Fibroblast of pulmonary artery (primary cell): ENCODE results near the gene CTXND1.

Source experiments
- DNase-seq: peaks from one replicate; pipeline ENCODE4 v3.0.0-alpha.2; 2010; ENCODE audit warnings: low read depth
- H3K4me3 ChIP-seq: replicated peaks from 2 replicates; pipeline ENCODE4 v1.5.1; 2011; ENCODE audit warnings: low read depth, mild to moderate bottlenecking, control low read depth, low read length, moderate library complexity
- CTCF ChIP-seq: IDR thresholded peaks from 2 replicates; pipeline ENCODE4 v1.5.1; 2011; ENCODE audit warnings: mild to moderate bottlenecking, control low read depth, low read length, inconsistent platforms; ENCODE audit errors: missing control alignments

Gene CTXND1

GRCh38 chr15:80246425-80246894, 5.6 kb downstream of the CTXND1 start:
- no peak for DNase-seq
- no peak for TF ChIP-seq CTCF
- no peak overlapping the region for H3K4me3 ChIP-seq

- TF ChIP-seq CTCF, result no peak
- no peak overlapping the region for H3K4me3 ChIP-seq
- no peak for DNase-seq
These were observed 9.2 kb downstream of the CTXND1 start for GRCh38 chr15:80242802-80243201.

DNA sequence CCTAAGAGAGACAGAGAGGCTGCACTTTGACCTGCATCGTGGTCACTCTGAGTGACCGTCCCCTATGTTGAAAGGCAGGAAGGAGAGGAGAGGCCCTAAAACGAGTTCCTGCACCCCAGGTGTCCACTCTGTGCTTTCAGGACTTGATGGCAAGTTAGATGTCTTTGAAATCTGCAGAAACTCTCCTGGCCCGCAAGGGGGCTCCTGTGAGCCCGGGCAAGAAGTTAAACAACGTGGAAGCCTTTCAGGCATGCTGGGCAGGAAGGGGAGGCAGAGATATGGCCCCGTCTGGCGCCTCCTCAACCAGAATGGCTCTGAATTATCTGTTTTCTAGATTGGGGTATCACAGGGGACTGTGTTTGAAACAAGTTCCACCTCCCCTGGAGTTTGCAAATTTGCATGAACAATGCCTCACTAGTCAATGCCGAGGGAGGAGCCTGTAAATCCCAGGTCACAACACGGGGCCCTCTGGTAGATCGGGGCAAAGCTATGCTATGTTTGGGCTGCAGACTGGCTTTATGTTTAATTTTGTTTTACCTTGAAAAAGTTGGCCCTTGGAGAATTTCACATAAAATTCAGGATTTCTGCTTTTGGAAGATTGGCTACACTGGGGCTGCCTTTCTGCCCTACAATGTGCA, 9.8 kb downstream of the CTXND1 start:
- DNase-seq, result peak; percentile 39
- peak; percentile 73 for TF ChIP-seq CTCF
- H3K4me3 ChIP-seq, result no peak overlapping the region

DNA sequence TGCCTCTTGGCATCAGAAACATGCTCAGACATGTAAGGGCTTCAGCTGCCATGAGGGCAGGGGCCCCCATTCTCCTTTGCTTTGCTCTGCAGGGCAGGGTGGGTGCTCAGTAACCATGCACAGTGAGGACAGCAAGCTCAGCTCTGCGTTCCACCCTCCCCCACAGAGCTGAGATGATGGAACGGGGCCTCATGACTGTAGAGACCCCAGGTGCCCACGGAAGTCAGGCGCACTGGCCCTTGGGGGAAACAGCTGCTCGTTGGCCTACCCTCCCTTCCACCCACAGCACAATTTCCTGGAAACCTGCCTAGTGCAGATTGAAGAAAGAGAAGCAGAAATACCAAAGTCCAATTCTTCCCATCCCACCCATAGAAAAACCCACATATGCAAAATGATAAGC, 10.5 kb downstream of the CTXND1 start:
- TF ChIP-seq CTCF, result no peak
- no peak overlapping the region for H3K4me3 ChIP-seq
- DNase-seq, result no peak

DNA sequence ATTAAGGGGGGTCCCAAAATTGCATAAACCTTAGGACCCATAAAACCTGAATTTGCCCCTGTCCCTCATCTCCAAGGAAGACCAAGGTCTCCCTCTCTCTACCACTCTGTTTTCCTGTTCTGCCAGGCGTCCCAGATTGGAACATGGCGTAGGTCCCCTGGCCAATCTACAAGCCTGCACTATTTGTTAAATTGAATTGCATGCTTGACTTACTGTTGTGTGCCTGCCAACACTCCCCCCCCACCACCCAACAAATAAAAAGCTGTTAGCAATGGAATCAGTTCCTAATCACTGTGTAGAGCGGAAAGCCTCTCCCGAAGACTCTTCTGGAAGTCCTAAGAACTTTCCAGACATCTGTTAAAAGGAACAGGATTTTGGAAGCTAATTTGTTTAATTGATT, 11.7 kb downstream of the CTXND1 start:
- H3K4me3 ChIP-seq, result no peak overlapping the region
- no peak for DNase-seq
- TF ChIP-seq CTCF, result no peak

GRCh38 chr15:80234883-80235282, 17.1 kb downstream of the CTXND1 start:
- peak; percentile 54 for TF ChIP-seq CTCF
- H3K4me3 ChIP-seq, result no peak overlapping the region
- peak; percentile 50 for DNase-seq

- H3K4me3 ChIP-seq, result no peak overlapping the region
- no peak for DNase-seq
- TF ChIP-seq CTCF, result no peak
These were observed 18.4 kb downstream of the CTXND1 start for GRCh38 chr15:80233581-80233980.
